A172 (cell line): ENCODE results near the gene TSR3. TPM values are rescaled to one million over a fixed set of nuclear protein-coding genes. Genes with fewer than 3 reads are reported as not detected.

Experiments
- DNase-seq: peaks from one replicate; pipeline ENCODE4 v3.0.0-alpha.2; 2015; ENCODE audit warnings: low spot score
- total RNA-seq: library from RNA; depleted of rRNA; stranded (reverse); fragments of >200 nt; shearing (Covaris generic); gene quantifications from 2 replicates; pipeline ENCODE4 v1.2.3, GENCODE V29; 2014

The TSR3 gene
- total RNA-seq, 1 experiment from 2014 or later: 179 TPM

DNA sequence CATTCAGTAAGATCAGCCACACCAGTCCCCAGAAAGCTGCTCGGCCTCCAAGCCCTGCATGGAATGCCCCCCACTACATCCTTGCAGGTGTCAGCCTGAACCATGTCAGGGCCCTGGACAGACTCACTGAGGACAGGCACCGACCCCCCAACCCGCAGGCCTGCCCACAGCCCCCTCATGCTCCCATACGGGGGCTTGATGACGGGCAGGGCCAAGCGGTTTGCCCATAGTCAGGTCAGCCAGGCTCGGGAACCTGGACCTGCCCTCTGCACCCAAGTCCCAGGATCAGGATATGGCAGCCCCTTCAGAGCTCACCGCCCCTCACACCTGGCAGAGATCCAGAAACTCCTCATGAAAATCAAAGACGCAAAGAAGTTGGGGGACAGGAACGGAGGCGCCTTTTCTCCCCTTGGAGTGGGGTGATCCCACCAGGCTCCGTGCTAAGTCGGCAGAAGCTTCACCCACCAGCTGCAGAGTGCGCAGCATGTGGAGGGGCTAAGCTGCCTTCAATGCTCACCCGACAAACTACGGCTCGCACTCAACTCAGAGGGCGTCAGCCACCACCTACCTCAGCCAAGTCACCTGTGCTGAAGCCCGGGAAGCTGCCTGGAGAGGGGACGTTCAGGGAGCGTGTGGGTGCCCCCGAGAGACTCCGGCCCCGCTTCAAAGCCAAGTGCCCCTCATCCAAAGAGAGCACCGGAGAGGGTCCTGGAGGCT is 26.6 kb upstream of the TSR3 start:
- no peak for DNase-seq

DNA sequence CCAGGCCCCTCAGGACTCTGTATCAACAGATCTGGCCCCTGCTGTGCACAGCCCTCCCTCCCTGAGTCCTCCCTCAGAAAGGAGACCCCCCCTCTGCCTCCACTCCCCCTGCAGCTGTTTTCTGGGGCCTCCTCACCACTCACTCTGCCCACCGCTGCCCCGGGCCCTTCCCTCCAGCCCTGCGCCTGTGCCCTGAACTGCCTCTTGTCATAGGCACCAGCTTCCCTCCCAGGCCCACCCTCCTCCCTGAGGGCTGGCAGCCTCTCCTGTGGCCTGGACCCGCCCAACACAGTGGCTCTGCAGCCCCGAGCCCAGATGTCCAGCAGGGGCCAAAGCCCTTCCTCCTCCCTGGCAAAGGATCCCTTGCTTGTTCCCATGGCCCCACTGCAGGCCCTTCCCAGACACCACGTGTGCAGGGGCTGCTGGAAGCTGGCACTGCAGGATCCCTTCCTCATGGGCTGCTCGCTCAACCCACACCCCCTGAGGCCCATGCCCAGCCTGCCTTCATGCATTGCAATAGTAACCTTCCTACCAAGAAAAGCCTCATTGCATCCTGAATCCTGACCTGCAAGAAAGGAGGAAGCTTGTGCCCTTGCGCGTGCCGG is 25.8 kb upstream of the TSR3 start:
- DNase-seq: no peak

DNA sequence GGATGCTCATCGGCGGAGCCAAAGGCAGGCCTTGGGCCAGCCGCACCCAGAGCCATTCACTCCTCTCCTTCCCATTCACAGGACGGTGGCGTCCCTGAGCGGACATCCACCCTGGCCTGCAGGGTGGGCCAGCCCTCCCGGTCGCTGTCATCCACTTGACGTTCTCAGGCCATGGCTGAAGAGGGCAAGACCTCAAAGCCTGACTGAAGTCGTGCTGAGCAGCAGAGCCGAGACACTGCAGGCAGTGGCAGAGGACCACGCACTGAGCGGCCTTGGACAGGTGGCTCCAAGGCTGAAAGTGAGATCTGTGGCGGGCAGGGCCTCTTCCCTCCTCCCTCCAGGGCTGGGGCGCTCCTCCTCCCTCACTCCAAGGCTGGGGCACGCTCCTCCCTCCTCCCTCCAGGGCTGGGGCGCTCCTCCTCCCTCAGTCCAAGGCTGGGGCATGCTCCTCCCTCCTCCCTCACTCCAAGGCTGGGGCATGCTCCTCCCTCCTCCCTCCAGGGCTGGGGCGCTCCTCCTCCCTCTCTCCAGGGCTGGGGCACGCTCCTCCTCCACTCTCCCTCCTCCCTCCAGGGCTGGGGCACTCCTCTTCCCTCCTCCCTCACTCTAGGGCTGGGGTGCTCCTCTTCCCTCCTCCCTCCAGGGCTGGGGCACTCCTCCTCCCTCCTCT is 24.2 kb upstream of the TSR3 start:
- DNase-seq: no peak

DNA sequence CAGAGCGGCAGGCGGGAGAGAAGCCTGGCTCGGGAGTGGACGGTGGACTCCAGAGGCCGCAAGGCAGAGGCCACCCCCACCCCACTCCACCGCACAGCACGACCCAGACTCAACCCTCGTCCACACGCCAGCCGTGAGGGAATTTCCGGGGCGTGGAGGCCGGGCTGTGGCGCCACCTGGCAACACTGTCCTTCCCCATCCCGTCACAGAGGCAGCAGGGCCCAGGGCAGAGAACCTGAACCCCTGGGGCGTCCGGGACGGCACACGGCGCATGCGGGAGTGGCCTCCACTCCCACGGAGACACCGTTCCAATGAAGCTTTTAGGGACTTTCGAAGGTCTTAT is 23.6 kb upstream of the TSR3 start:
- no peak for DNase-seq

DNA sequence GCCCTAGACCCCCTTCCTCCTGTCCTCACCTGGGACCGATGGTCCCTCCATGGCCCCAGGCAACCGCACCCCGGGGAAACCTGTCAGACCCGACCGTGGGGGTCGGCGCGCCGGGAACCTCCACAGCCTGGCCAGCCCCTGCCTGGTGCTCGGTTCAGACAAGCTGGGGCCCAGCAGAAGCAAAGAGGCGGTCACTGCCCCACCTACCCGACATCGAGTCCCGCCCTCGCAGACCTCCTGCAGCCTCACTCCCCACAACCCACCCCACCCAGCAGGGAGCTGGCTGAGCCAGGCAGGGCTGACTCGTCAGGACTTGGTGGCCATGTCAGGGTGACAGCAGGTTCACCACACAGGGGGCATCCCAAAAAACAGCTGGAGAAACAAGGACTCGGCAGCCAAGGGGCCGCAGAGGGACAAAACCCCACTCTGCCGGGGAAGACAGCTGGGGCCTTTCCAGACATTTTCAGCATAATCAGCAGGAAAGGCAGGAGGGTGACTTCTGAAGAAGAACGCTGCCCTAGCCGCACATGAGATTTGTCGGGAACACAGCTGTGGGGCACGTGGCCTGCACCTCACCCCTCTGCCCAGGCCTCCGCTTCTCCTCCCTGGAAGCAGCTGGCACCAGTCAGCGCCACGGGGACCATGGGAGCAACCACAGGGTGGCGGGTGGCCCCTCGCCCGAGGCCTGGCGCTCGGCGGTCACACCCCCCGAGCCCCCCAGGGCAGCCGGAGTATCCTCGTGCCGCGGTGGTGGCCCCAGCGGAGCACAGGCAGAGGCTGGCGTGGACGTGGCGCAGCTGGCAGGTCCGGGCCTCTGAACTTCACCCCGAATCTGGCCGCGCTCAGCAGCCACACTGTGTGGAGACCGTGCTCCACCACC is 23.0 kb upstream of the TSR3 start:
- DNase-seq: no peak

DNA sequence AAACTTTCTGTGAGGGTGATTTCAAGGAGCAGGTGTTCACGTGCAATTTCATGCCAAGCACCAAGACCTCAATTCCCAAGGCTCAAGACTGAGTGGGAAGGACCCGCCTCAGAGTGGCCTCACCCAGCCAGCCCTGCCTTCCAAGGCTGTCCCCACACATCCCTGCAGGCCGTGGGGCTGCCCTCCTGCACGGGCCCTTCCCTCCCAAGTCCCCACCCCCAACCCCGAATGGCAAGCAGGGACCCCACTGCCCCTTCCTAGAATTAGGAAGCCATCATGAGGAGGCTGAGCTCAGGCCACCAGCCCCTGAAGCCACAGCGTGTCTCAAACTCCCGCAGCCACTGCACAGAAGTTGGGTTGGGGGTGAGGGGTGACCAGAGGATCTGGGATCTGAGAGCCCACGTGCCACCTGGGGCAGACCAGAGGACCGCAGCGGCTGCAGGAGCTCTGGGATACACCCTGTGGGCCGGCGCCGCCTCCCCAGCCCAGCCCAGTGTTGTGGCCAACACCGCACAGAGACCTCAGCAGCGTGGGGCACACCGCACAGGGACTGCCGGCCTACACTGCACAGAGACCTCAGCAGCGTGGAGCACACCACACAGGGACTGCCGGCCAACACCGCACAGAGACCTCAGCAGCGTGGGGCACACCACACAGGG is 20.7 kb upstream of the TSR3 start:
- DNase-seq: no peak

DNA sequence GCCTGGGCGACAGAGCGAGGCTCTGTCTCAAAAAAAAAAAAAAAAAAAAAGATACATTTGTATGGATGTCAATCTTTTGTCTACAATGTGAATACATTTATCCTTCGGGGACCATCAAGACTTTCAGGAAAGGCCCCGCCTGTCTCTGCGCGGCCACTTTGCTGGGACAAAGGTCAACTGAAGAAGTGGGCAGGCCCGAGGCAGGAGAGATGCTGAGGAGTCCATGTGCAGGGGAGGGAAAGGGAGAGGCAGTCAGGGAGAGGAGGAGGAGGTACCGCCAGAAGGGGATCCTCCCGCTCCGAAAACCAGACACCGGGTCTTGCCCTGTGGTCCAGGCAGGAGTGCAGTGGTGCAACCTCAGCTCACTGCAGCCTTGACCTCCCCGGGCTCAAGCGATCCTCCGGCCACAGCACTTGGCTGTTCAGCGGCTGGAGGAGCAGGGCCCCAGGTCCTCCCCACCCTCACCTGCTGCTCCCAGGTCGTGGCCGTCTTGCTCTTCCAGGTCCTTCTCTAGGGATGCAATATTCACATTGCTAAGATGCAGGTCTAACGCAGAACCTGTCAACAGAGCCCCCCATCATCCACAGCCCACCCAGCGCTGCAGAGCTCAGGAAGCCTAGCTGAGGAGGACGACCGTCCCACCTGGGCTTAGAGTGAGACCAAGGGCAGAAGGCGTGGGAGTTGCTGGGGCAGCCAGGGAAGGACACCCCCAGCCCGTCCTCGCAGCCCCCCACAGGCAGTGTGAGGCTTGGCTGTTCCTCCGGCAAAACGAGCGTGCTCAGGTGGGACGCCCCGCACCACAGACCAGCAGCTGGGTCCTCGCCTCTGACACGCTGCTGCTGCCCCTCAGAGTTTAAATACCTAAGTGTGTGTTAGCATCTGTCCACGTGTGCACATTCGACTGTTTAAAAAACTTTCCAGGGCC is 19.6 kb upstream of the TSR3 start:
- DNase-seq: no peak

DNA sequence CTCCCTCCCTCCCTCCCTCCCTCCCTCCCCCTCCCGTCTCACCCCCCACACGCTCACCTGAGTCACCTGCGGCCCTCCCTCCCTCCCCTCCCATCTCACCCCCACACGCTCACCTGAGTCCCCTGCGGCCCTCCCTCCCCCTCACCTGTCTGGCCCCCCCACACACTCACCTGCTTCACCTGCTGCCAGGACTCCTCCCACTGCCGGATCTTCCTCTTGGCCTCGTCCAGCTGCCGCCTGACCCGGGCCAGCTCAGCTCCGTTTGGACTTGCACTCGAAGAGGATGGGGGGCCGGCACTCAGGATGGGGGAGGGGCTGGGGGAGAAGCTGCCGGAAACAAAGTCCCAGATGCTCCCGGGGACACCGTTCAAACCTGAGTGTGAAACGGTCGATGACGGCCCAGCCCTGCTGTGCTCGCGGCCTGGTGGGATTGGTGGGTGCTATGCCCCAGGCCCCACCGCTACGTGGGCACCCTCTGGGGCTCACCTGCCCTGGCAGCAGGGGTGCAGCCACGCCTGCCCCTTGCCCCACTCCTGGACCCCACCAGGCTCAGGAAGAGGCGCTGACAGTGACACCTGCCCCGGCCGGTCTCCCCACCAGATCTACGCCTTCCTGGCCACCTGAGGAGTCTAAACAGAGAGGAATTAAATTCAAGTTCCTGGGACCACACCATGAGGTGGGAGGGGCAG is 16.0 kb upstream of the TSR3 start:
- DNase-seq: no peak

DNA sequence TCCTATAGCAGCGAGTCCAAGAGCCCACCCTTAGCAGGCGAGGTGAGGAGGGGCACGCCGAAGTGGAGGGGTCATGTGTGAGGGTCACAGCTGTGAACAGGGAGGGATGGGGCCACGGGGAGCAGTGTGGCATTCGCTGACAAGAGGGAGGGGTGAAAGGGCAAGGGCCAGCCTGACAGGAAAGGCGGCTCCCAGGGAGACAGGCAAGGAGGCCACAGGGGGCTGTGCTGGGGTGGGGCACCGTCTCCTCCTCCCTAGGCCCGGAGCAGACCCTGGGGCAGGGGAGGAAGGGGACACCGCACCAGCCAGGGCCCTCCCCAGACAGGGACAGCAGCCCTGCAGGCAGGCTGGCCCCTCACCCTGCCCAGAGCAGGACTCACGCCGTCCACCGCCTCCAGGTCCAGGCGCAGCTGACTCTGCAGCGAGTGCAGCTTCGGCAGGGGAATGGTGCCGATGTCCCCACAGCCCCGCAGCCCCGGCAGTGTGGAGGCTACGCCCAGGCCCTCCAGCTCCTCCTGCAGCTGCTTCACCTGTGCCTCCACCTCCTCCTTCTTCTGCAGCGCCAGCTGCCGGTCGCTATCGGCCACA is 15.1 kb upstream of the TSR3 start:
- DNase-seq: no peak

DNA sequence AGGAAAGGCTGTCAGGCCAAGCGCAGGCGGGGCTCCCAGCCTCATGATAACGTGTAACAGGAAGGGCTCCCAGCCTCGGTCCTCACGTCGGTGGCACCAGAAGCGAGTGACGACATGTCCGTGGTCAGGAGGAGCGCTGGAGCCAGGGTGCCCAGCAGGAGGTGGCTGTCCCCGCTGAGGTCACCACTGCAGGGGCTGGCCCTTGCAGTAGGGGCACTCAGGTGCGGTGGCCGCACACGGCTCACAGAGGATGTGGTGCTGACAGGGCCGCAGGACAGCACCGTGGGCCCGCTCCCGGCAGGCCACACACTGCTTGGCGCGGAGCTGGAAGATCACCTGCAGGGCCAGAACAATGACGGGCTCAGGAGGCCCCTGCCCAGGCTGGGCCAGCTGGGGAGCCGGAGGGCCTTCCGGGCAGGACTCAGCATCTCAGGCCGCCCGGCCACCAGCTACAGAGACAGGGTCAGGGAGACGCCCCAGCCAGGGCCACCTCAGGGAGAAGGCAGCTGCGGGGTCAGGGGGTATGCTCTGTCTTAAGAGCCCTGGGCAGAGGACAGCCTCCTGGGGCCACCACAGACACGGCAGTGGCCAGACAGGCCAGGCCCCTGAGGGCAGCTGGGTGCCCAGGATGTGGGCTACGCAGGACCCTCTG is 14.5 kb upstream of the TSR3 start:
- DNase-seq: no peak

DNA sequence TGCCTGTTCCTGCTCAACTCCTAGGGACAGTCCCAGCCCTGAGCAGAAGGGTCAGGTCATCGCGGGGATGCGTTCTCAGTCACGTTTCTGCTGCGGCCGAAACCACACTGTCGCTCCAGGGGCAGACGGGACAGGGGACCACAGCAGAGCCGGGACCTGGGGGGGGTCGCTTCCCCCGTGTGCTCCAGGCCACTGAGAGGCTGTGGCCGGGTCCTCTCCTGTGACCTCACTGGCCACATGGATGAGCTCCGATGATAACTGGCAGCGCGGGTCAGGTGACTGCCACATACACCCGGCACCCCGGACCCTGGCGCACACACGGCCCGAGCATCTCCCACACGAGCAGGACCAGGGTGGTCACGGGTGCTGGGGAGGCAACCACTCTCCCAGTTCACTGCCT is 12.8 kb upstream of the TSR3 start:
- DNase-seq: no peak

DNA sequence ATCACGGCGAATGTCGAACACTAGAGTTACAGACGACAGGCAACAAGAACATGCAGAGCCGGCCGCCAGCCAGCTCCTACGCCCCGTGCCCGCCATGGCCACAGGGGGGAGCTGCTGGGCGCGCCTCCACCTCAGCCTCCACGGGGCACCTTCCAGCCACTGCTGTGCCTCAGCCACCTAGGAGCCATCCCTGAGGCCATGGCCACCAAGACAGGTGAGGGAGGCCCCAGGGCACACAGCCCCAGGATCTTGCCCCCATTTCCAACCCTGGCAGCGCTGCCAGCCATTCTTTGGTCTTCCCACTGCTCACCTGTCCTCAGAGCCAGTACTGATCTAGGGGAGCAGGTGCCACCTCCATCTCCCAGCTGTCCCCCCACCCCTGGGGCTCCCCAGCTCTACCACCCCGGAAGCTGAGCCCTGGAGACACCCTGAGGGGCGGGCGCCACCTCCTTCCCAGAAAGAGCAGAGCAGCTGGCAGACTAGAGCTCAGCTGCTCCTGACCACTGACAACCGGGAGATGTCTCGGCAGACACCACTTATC is 11.9 kb upstream of the TSR3 start:
- DNase-seq: no peak

DNA sequence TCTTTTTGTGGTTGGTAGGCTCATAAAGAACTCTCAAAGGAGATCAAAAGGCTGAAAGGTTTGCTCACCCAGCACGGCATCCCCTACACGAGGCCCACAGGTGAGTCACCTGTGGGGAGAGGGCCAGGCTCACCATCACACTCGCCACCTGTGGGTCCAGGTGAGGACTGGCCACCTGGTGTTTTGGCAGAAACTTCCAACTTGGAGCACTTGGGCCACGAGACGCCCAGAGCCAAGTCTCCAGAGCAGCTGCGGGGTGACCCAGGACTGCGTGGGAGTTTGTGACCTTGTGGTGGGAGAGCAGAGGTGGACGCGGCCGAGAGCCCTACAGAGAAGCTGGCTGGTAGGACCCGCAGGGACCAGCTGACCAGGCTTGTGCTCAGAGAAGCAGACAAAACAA is 11.1 kb upstream of the TSR3 start:
- no peak for DNase-seq

DNA sequence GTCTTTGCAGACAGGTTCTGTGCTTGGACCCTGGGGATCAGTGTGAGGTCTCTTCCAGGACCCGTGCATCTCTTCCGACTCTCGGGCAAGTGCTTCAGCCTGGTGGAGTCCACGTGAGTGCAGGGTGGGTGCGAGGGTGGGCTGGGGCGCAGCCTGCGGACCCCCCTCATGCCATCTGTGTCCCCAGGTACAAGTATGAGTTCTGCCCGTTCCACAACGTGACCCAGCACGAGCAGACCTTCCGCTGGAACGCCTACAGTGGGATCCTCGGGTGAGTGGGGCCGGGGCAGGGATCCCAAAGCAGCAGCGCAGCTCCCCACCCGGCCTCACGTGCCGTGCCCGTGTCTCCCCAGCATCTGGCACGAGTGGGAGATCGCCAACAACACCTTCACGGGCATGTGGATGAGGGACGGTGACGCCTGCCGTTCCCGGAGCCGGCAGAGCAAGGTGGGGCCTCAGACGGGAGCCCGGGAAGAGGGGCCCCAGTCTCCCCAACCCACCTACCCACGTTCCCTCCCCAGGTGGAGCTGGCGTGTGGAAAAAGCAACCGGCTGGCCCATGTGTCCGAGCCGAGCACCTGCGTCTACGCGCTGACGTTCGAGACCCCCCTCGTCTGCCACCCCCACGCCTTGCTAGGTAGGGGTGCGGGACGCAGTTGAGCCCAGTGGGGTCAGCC is 10.1 kb upstream of the TSR3 start:
- no peak for DNase-seq

DNA sequence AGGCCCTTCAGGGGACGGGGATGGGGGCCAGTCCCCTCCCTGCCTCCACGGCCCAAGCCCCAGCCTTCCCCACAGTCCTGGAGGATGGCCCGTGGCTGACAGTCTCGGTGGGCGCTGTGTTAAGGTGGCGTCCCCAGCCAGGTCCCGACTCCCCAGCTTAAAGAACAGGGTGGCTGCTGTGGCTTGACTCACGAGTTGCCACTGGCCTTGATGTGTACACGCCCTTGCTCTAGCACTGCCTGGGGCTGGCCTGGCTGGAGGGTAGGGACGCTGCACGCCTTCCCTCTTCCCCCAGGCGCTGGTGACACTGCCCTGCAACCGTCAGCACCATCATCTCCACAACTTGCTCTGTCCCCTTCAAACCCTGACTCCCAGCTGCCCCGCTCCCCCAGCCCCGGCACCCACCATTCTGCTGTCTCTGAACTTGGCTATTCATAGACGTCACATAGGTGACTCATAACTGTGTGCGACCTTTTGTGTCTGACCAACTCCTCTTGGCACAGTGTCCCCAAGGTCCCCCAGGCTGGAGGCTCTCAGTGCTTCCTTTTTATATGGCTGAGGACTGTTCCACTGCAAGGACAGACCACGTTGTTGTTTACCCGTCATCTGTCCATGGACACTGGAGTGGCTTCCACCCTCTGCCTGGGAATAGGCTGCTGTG is 6.4 kb upstream of the TSR3 start:
- peak; percentile 41 for DNase-seq

DNA sequence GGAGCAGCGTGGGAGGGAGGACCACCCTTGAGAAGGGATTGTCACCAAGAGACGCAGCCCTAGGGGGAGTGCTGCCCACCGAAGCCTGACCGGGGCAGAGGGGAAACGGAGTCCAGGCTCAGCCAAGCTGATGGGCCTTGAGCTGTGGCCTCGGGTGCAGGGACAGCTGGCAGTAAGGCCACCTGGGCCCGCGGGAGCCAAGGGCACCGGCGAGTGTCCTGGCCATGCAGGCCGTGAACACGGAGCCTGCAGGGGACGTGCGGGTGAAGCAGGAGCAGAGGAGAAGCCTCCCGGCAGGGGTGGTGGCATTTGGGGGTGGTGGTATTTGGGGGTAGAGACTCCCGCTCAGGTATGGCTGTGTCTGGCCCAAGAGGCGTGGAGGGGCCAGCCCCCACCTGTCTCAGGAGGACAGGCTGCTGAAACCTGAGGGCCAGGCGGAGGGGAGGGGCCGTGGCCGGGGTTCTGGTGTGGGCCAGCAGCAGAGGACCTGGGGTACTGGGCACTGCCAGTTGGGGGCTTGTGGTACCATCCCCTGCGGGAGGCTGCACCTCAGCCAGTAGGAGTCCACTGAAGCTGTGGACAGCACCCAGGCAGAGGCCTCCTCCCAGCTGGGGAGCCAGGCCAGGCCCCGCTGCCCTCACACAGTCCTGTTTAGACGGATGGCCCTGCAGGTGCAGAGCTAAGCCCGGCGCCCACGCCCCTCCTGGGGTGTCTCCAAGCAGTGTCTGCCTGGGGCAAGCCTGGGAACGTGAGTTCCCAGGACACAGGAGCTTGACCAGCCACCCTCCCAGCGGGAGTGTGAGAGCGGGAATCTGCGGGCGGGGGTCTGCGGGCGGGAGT is 4.6 kb upstream of the TSR3 start:
- DNase-seq: no peak

DNA sequence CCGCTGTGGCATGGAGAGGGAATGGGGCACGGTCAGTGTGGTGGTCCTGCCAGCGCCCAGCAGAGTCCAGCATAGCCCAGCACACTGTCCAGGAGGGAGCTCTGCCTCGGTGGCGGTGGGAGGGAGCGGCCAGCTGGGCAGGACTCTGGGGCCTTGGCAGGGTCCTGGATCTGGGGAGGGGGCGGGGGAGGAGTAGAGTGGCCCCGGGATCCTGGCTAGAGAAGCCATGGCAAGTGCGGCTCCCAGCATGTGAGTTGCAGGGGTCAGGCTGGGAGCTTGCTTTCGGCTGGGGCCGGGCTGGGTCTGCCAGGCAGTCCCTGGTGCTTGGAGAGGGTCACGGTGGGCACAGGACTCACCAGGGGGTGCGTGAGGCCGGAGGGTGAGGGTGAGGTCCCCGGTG is 3.9 kb upstream of the TSR3 start:
- no peak for DNase-seq
